Left lung (tissue), 10 donors: Measurements from ENCODE around the gene CIB4. TPM values are rescaled to one million over a fixed set of nuclear protein-coding genes. Genes with fewer than 3 reads are reported as not detected.

ENCODE experiments used
- ATAC-seq: fragments of 200-7000 bp; cut with Tn5 transposase; one replicate; pipeline ENCODE4 v1.9.1; 2020; ENCODE audit warnings: moderate library complexity
- DNase-seq, 4 donors: peaks; one replicate each; pipeline ENCODE4 v3.0.0-alpha.2; 2013 to 2020
- H3K27ac ChIP-seq, 2 donors: fragments of 200-600 bp; sonication (generic) in 1 of 2; one replicate each; pipeline versions ENCODE4 v1.5.0 to v1.8.0; 2020 to 2021
- H3K27me3 ChIP-seq, 2 donors: fragments of 200-600 bp; sonication (generic) in 1 of 2; one replicate each; pipeline versions ENCODE4 v1.5.0 to v1.8.0; 2020 to 2021
- H3K36me3 ChIP-seq, 2 donors: fragments of 200-600 bp; sonication (generic) in 1 of 2; one replicate each; pipeline versions ENCODE4 v1.5.0 to v1.8.0; 2020 to 2021
- H3K4me1 ChIP-seq, 2 donors: fragments of 200-600 bp; one replicate each; pipeline ENCODE4 v1.8.0; 2021
- H3K4me3 ChIP-seq, 2 donors: fragments of 200-600 bp; sonication (generic) in 1 of 2; one replicate each; pipeline versions ENCODE4 v1.5.0 to v1.8.0; 2020 to 2021; ENCODE audit warnings: mild to moderate bottlenecking in 1 of 2
- H3K9me3 ChIP-seq, 2 donors: fragments of 200-600 bp; sonication (generic) in 1 of 2; one replicate each; pipeline versions ENCODE4 v1.5.0 to v1.8.0; 2020 to 2021
- CTCF ChIP-seq, 2 donors: fragments of 200-600 bp; sonication (generic) in 1 of 2; IDR thresholded peaks; one replicate each; pipeline versions ENCODE4 v1.5.0 to v1.8.0; 2021; ENCODE audit warnings: antibody characterized with exemption in 2 of 2
- intact Hi-C, 2 donors: fragments of 100-400 bp; cut with DNase I; formaldehyde crosslinking; loops; one replicate each; pipeline versions ENCODE4 v1.11.2 to v1.14.2; 2022
- polyA plus RNA-seq, 6 donors: library from polyadenylated mRNA; unstranded; fragments of 120-200 nt; gene quantifications; one replicate each; pipeline ENCODE4 v1.2.1, GENCODE V29; 2013; ENCODE audit not compliant: insufficient read length in 6 of 6
- total RNA-seq, 2 donors: library from RNA; stranded (reverse); fragmentation: NEBNext Ultra II Directional; extraction: Animal tissue kit (Norgen Biotek cat#: 25700); gene quantifications; one replicate each; pipeline ENCODE4 v1.2.1, GENCODE V29; 2021
- donor health status: DM: no; HTN: yes; CAD: no.
- donor health status: DM: no; HTN: no; CAD: no.

The CIB4 gene
- total and polyA plus RNA-seq, 8 donors: 1.0 to 2.4 (median 1.8) TPM; not detected in 2

- Histone ChIP-seq H3K4me1 (peaks cover 13 to 34% of the 10 kb centered on the region in 2 donors), H3K27ac (no peak overlapping the region), H3K9me3 (no peaks in the 10 kb centered on the region), H3K4me3 (no peak overlapping the region), H3K27me3 (peaks cover 0 to 3% of the 10 kb centered on the region in 2 donors), H3K36me3 (no peaks in the 10 kb centered on the region)
- ATAC-seq (peak; percentile 84), DNase-seq (peak in 3 of 4 donors; percentile 66 to 78 (median 70))
- intact Hi-C loops: no loop called here
- TF ChIP-seq CTCF (IDR thresholded peaks at IDR 0.05): no peak
Observed at GRCh38 chr2:26613241-26614215, 27.6 kb downstream of the CIB4 start.

- no peaks in the 10 kb centered on the region for H3K36me3 ChIP-seq
- no peaks in the 10 kb centered on the region for H3K9me3 ChIP-seq
- no peak for ATAC-seq
- H3K27me3 ChIP-seq: no peaks in the 10 kb centered on the region
- intact Hi-C loops: no loop called here
- no peak for TF ChIP-seq CTCF (IDR thresholded peaks at IDR 0.05)
- peaks cover 13 to 34% of the 10 kb centered on the region in 2 donors for H3K4me1 ChIP-seq
- H3K27ac ChIP-seq: no peak overlapping the region
- no peak overlapping the region for H3K4me3 ChIP-seq
- peak in 1 of 4 donors; percentile 85 for DNase-seq
Observed at GRCh38 chr2:26612522-26613240, 28.5 kb downstream of the CIB4 start.

- TF ChIP-seq CTCF (IDR thresholded peaks at IDR 0.05): no peak
- Histone ChIP-seq H3K27me3 (no peaks in the 10 kb centered on the region), H3K27ac (no peak overlapping the region), H3K36me3 (no peaks in the 10 kb centered on the region), H3K4me3 (no peak overlapping the region), H3K9me3 (no peaks in the 10 kb centered on the region), H3K4me1 (peaks cover 13 to 34% of the 10 kb centered on the region in 2 donors)
- ATAC-seq (no peak), DNase-seq (no peak)
- intact Hi-C loops: no loop called here
Observed at GRCh38 chr2:26612034-26612433, 29.1 kb downstream of the CIB4 start.

- Histone ChIP-seq H3K9me3 (no peaks in the 10 kb centered on the region), H3K27ac (no peak overlapping the region), H3K4me3 (no peak overlapping the region), H3K36me3 (no peaks in the 10 kb centered on the region), H3K4me1 (peaks cover 18 to 31% of the 10 kb centered on the region in 2 donors), H3K27me3 (no peaks in the 10 kb centered on the region)
- no peak for TF ChIP-seq CTCF (IDR thresholded peaks at IDR 0.05)
- ATAC-seq (no peak), DNase-seq (no peak)
- intact Hi-C loops: no loop called here
Observed at GRCh38 chr2:26610504-26611335, 30.4 kb downstream of the CIB4 start.
